Adrenal gland (tissue), 12 donors: Measurements from ENCODE around the gene ARL4D. TPM values are rescaled to one million over a fixed set of nuclear protein-coding genes. Genes with fewer than 3 reads are reported as not detected.

Source experiments
- DNase-seq, 7 donors: peaks; one replicate each; pipeline ENCODE4 v3.0.0-alpha.2; 2019 to 2020
- H3K27ac ChIP-seq, 5 donors: fragments of 200-600 bp; sonication (generic) in 4 of 5; 1 replicate in 3 of 5; 2 replicates in 2 of 5; pipeline versions ENCODE4 v1.5.1 to v1.8.0; 2016 to 2020; ENCODE audit warnings: mild to moderate bottlenecking in 1 of 5
- H3K27me3 ChIP-seq: fragments of 200-600 bp; 2 replicates; pipeline ENCODE4 v1.8.0; 2021
- H3K36me3 ChIP-seq, 2 donors: fragments of 200-600 bp; replicated peaks in 1 of 2; 1 replicate in 1 of 2; 2 replicates in 1 of 2; pipeline versions ENCODE4 v1.5.1 to v1.8.0; 2018 to 2022
- H3K4me1 ChIP-seq, 2 donors: fragments of 200-600 bp; replicated peaks in 1 of 2; 1 replicate in 1 of 2; 2 replicates in 1 of 2; pipeline versions ENCODE4 v1.5.1 to v1.8.0; 2018 to 2021
- H3K4me3 ChIP-seq, 4 donors: fragments of 200-600 bp; sonication (generic) in 3 of 4; one replicate each; pipeline ENCODE4 v1.5.1; 2016 to 2018
- H3K9me3 ChIP-seq, 3 donors: fragments of 200-600 bp; sonication (generic) in 1 of 3; replicated peaks in 1 of 3; 1 replicate in 2 of 3; 2 replicates in 1 of 3; pipeline versions ENCODE4 v1.5.1 to v1.8.0; 2016 to 2021
- POLR2A ChIP-seq, 2 donors: fragments of 450-650 bp; IDR thresholded peaks; one replicate each; pipeline ENCODE4 v1.6.1; 2017; ENCODE audit warnings: antibody characterized with exemption in 2 of 2, mild to moderate bottlenecking in 2 of 2, moderate library complexity in 1 of 2
- WGBS, 4 donors: extraction: QIAGEN DNeasy Blood & Tissue Kit in 2 of 4; methylation state at CpG; one replicate each; pipeline versions ENCODE4 v1.1.5 to v1.1.7; 2013 to 2017; 5-methylcytosine and 5-hydroxymethylcytosine counted together
- intact Hi-C, 2 donors: fragments of 100-400 bp; cut with DNase I; formaldehyde crosslinking; loops; one replicate each; pipeline versions ENCODE4 v1.14.1 to v1.15.0; 2022 to 2023
- polyA plus RNA-seq, 3 donors: library from polyadenylated mRNA; stranded (reverse); fragments of 200-250 nt in 2 of 3; fragments of 350-450 nt in 1 of 3; fragmentation: Illumina TruSeq in 1 of 3; extraction: RNeasy Lipid Tissue Mini Kit (QIAGEN cat#74804) in 1 of 3; gene quantifications; one replicate each; pipeline ENCODE4 v1.2.3, GENCODE V29; 2013 to 2014
- total RNA-seq, 9 donors: library from RNA; depleted of rRNA in 4 of 9; stranded (reverse); fragments of >200 nt in 4 of 9; fragments of 120-200 nt in 1 of 9; fragmentation: NEBNext Ultra II Directional in 1 of 9; extraction: Animal tissue kit (Norgen Biotek cat#: 25700) in 1 of 9; gene quantifications; one replicate each; pipeline versions ENCODE4 v1.1.0 to v1.2.4, GENCODE V29; 2013 to 2023
- TF ChIP-seq, protein P1 (sequence below), 6 experiments: fragments of 450-650 bp in 4 of 6; fragments of 200-600 bp in 2 of 6; sonication (generic) in 1 of 6; IDR thresholded peaks; 1 replicate in 5 of 6; 2 replicates in 1 of 6; pipeline versions ENCODE4 v1.5.1 to v1.8.0; 2016 to 2021; ENCODE audit warnings: antibody characterized with exemption in 6 of 6, mild to moderate bottlenecking in 2 of 6, moderate library complexity in 1 of 6
- donor health status: healthy with polysubstance abuse.
- donor health status: Bipolar disorder and iron deficiency.
- donor health status: DM: yes; HTN: yes; CAD: no.
- donor health status: DM: no; HTN: no; CAD: no.
- donor health status: DM: no; HTN: no; CAD: no.
- donor health status: DM: yes; HTN: yes; CAD: no.

Gene ARL4D
- total and polyA plus RNA-seq, 12 donors: 2.4 to 9.0 (median 5.7) TPM

DNA sequence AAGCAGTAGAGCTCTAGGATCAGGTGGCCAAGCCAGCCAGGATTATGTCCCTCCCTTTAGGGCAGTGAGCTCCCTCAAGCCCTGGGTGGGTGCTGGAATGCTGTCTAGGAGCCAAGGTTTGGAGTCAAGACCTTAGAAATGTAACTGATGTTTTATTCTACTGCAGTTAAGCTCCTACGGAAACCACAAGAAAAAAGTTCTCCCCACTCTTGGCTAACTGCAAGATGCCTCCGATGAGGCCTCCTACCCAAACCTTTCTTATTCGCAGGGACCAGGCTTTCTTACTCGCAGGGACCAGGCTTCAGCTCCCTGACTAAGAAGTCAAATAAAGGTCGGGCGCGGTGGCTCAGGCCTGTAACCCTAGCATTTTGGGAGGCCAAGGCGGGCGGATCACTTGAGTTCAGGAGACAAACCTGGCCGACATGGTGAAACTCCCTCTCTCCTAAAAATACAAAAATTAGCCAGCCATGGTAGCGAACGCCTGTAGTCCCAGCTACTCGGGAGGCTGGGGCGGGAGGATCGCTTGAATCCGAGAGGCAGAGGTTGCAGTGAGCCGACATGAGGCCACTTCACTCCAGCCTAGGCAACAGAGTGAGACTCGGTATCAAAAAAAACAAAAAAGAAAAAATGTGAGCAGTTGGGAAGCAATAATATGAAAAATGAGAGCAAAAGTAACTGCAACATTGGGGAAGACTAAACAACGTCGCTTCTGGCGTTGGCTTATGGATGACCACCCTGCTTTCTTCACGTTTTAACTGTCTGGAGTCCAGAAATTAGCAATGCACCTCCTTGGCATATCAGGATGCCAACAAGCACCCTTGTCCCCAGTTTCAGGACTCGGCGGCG, 31.7 kb upstream of the ARL4D start:
- peak overlapping the region in 1 of 4 donors; percentile 54 for H3K4me3 ChIP-seq
- intact Hi-C loops: no loop called here

DNA sequence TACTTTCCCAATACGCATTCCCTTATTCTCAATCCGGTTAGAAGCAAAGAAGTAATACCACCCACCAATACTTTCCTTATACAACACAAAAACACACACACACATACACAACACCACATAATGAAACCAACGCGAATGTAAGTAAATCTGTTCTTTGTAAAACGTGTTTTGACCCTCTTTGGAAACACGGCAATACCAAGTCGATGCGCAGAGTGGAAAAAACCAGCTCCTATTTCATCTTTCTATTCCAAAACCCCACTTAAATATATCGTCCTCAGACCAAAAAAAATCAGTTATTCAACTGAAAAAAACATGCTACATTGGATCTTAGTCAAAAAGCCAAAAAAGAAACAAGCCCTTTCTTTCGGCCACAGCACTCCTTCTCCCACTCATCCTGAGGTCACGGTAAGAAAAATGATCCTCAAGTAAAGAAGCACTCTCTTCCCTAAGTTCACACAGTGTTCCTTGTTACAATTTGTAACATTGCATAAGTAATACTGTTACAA, 31.0 kb upstream of the ARL4D start:
- 8 to 10% (median 10%) methylated on average over 11 of the region's 11 CpGs for WGBS, 4 donors
- H3K36me3 ChIP-seq: no peaks in the 10 kb centered on the region
- intact Hi-C loops: no loop called here
- H3K4me3 ChIP-seq: peak overlapping the region in 2 of 4 donors; percentile 41 to 54
- no peak for TF ChIP-seq POLR2A (IDR thresholded peaks at IDR 0.05)
- TF ChIP-seq, protein P1, sequence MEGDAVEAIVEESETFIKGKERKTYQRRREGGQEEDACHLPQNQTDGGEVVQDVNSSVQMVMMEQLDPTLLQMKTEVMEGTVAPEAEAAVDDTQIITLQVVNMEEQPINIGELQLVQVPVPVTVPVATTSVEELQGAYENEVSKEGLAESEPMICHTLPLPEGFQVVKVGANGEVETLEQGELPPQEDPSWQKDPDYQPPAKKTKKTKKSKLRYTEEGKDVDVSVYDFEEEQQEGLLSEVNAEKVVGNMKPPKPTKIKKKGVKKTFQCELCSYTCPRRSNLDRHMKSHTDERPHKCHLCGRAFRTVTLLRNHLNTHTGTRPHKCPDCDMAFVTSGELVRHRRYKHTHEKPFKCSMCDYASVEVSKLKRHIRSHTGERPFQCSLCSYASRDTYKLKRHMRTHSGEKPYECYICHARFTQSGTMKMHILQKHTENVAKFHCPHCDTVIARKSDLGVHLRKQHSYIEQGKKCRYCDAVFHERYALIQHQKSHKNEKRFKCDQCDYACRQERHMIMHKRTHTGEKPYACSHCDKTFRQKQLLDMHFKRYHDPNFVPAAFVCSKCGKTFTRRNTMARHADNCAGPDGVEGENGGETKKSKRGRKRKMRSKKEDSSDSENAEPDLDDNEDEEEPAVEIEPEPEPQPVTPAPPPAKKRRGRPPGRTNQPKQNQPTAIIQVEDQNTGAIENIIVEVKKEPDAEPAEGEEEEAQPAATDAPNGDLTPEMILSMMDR (IDR thresholded peaks at IDR 0.05): peak in 1 of 6 experiments; percentile 10
- no peaks in the 10 kb centered on the region for H3K9me3 ChIP-seq
- peak in 1 of 7 donors; percentile 23 for DNase-seq
- peak overlapping the region; percentile 97 to 100 (median 98) for H3K27ac ChIP-seq
- no peaks in the 10 kb centered on the region for H3K27me3 ChIP-seq
- H3K4me1 ChIP-seq: peaks cover 6 to 14% of the 10 kb centered on the region in 2 donors

More for the DNA sequence above, 31.7 kb upstream of the ARL4D start:
- no peaks in the 10 kb centered on the region for H3K9me3 ChIP-seq
- H3K4me1 ChIP-seq: peaks cover 6 to 16% of the 10 kb centered on the region in 2 donors
- no peaks in the 10 kb centered on the region for H3K36me3 ChIP-seq
- no peaks in the 10 kb centered on the region for H3K27me3 ChIP-seq
- DNase-seq: peak in 2 of 7 donors; percentile 25 to 57
- no peak for TF ChIP-seq POLR2A (IDR thresholded peaks at IDR 0.05)
- TF ChIP-seq, protein P1 (IDR thresholded peaks at IDR 0.05): no peak
- 79 to 84% (median 81%) methylated on average over 21 to 25 of the region's 25 CpGs for WGBS, 4 donors
- peak overlapping the region; percentile 97 to 100 (median 98) for H3K27ac ChIP-seq

DNA sequence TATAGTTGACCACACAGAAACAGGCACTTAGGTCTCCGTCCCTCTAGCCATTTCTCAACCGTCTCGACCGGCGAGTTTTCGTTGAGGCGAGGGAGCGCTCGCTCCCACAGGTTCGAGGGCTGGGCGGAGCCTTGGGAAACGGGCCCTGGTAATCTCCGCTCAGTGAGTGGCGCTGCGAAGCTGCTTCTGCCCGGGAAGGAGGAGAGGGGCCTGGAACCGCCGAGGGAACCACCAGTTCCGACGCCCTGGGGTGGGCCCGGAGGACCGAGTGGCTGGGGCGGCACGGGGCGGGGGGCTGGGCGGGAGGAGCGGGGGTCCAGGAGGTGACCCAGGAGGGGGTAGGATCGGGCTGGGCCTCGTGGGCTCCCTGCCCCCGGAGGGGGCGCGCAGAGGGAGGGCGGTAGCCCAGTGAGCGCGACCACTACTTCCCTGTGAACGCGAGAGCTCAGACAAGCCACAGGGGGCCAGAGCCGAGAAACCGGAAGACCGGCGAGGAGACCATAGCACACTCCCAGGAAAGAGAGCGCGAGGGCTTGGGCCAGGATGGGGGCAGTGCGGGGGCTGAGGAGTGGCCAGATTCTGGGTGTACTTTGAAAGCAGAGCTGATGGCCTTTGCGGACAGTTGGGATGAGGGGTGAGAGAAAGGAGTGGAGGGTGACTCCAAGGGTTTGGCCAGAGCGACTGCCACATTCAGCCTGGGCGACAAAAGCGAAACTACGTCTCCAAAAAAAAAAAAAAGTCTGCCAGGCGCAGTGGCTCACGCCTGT, 29.9 kb upstream of the ARL4D start:
- TF ChIP-seq, protein P1 (IDR thresholded peaks at IDR 0.05): peak in 2 of 6 experiments; percentile 17 to 19
- TF ChIP-seq POLR2A (IDR thresholded peaks at IDR 0.05): peak in 1 of 2 donors; percentile 54
- H3K9me3 ChIP-seq: no peaks in the 10 kb centered on the region
- intact Hi-C loops: no loop called here
- no peaks in the 10 kb centered on the region for H3K27me3 ChIP-seq
- H3K4me1 ChIP-seq: peaks cover 6 to 14% of the 10 kb centered on the region in 2 donors
- H3K27ac ChIP-seq: peak overlapping the region; percentile 97 to 100 (median 98)
- DNase-seq: peak; percentile 81 to 91 (median 86)
- H3K4me3 ChIP-seq: peak overlapping the region in 2 of 4 donors; percentile 41 to 54
- WGBS, 4 donors: 0 to 4% (median 1%) methylated on average over 16 to 51 of the region's 51 CpGs
- H3K36me3 ChIP-seq: no peaks in the 10 kb centered on the region

DNA sequence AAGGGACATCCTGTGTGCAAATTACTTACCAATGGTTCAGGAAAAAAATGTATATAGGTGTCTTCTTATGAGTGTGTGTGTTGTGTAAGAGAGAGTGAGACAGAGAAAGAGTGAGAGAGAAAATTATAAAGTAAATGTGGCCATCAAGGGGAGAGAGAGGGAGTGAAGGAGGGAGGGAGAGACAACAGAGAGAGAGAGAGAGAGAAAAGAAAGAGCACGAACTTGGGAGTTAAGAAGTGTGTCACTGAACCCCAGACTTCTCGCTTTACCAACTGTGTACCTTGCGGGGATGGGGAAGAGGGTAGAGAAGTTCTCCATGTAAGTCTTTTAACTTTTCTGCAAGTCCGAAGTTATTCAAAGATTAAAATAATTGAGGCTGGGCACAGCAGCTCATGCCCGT, 28.8 kb upstream of the ARL4D start:
- intact Hi-C loops: no loop called here
- H3K9me3 ChIP-seq: no peaks in the 10 kb centered on the region
- peak overlapping the region in 1 of 4 donors; percentile 41 for H3K4me3 ChIP-seq
- TF ChIP-seq POLR2A (IDR thresholded peaks at IDR 0.05): no peak
- TF ChIP-seq, protein P1 (IDR thresholded peaks at IDR 0.05): no peak
- no peak for DNase-seq
- H3K27ac ChIP-seq: peak overlapping the region in 4 of 5 donors; percentile 97 to 100 (median 99)
- H3K4me1 ChIP-seq: peaks cover 6 to 14% of the 10 kb centered on the region in 2 donors
- H3K36me3 ChIP-seq: no peaks in the 10 kb centered on the region
- no peaks in the 10 kb centered on the region for H3K27me3 ChIP-seq
- 81 to 92% (median 91%) methylated on average over 5 of the region's 5 CpGs for WGBS, 4 donors
